Skeletal muscle tissue (tissue), 4 donors: ENCODE data around the gene PCDHB8. TPM values are rescaled to one million over a fixed set of nuclear protein-coding genes. Genes with fewer than 3 reads are reported as not detected.
"Not testable (repeated sequence)": the region's sequence is repeated elsewhere in the genome, so short reads cannot be mapped to it uniquely, and the experiment has no call there.

Experiments
- H3K27ac ChIP-seq: one replicate; pipeline ENCODE4 v1.7.0; 2013; ENCODE audit warnings: mild to moderate bottlenecking, low read depth, low read length, inconsistent platforms
- H3K27me3 ChIP-seq, 3 donors: one replicate each; pipeline ENCODE4 v1.7.0; 2013; ENCODE audit warnings: low read length in 3 of 3; ENCODE audit not compliant: control insufficient read depth in 3 of 3, insufficient read depth in 3 of 3
- H3K36me3 ChIP-seq, 3 donors: one replicate each; pipeline ENCODE4 v1.7.0; 2013; ENCODE audit warnings: low read length in 3 of 3; ENCODE audit not compliant: control insufficient read depth in 3 of 3, insufficient read depth in 3 of 3
- H3K4me1 ChIP-seq, 3 donors: one replicate each; pipeline ENCODE4 v1.7.0; 2013; ENCODE audit warnings: low read length in 3 of 3, mild to moderate bottlenecking in 3 of 3; ENCODE audit not compliant: control insufficient read depth in 3 of 3, insufficient read depth in 3 of 3
- H3K4me3 ChIP-seq, 3 donors: one replicate each; pipeline ENCODE4 v1.7.0; 2013; ENCODE audit warnings: low read length in 3 of 3
- H3K9ac ChIP-seq, 3 donors: one replicate each; pipeline ENCODE4 v1.7.0; 2013; ENCODE audit warnings: low read length in 3 of 3, mild to moderate bottlenecking in 3 of 3, moderate library complexity in 2 of 3, low read depth in 1 of 3
- H3K9me3 ChIP-seq, 3 donors: one replicate each; pipeline ENCODE4 v1.7.0; 2013; ENCODE audit warnings: low read length in 3 of 3; ENCODE audit not compliant: control insufficient read depth in 3 of 3
- total RNA-seq: library from RNA; depleted of rRNA; stranded (reverse); fragments of >200 nt; gene quantifications from one replicate; pipeline ENCODE4 v1.2.3, GENCODE V29; 2014
- donor health status: Osteomylitis.

PCDHB8 gene
- 1.6 TPM for total RNA-seq

- not testable (repeated sequence) for H3K9ac ChIP-seq, H3K27ac ChIP-seq, H3K4me1 ChIP-seq, H3K4me3 ChIP-seq, H3K36me3 ChIP-seq
- Histone ChIP-seq H3K9me3 (peaks cover 6 to 21% (median 8%) of the 10 kb centered on the region in 3 donors), H3K27me3 (peaks cover 5 to 16% (median 10%) of the 10 kb centered on the region in 3 donors)
Observed at GRCh38 chr5:141177577-141178191, at the start of gene PCDHB8. Gene PCDHB8 (plus strand): TSS chr5:141177790. CDS start chr5:141178035, 245 bp downstream.

- peak within 1 kb of the TSS; percentile 61 to 79 (median 69) for H3K4me3 ChIP-seq
- peak within 1 kb of the TSS; percentile 58 to 69 (median 58) for H3K9ac ChIP-seq
- H3K4me1 ChIP-seq: no peaks in the 10 kb centered on the region
- no peak within 1 kb of the TSS for H3K27ac ChIP-seq
- H3K27me3 ChIP-seq: no peaks in the 10 kb centered on the region
- H3K9me3 ChIP-seq: peaks cover 2 to 16% (median 6%) of the 10 kb centered on the region in 3 donors
- no peaks in the 10 kb centered on the region for H3K36me3 ChIP-seq
Observed at GRCh38 chr5:141135030-141135717, 42.4 kb upstream of the PCDHB8 start, which contains the start of gene PCDHB5. Gene PCDHB5 (plus strand): TSS chr5:141135206. CDS start chr5:141135435, 229 bp downstream.

DNA sequence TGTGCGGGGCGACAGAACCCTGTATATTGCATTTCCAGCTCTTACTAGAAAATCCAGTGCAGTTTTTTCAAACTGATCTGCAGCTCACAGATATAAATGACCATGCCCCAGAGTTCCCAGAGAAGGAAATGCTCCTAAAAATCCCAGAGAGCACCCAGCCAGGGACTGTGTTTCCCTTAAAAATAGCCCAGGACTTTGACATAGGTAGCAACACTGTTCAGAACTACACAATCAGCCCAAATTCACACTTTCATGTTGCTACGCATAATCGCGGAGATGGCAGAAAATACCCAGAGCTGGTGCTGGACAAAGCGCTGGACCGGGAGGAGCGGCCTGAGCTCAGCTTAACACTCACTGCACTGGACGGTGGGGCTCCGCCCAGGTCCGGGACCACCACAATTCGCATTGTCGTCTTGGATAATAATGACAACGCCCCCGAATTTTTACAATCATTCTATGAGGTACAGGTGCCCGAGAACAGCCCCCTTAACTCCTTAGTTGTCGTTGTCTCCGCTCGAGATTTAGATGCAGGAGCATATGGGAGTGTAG is 41.8 kb upstream of the PCDHB8 start:
- no peaks in the 10 kb centered on the region for H3K27me3 ChIP-seq
- H3K9ac ChIP-seq: peak overlapping the region in 1 of 3 donors; percentile 58
- H3K27ac ChIP-seq: no peak overlapping the region
- no peaks in the 10 kb centered on the region for H3K4me1 ChIP-seq
- H3K9me3 ChIP-seq: peaks cover 2 to 16% (median 6%) of the 10 kb centered on the region in 3 donors
- peak overlapping the region; percentile 61 to 79 (median 69) for H3K4me3 ChIP-seq
- no peaks in the 10 kb centered on the region for H3K36me3 ChIP-seq

GRCh38 chr5:141137346-141137745 is 40.2 kb upstream of the PCDHB8 start:
- H3K4me3 ChIP-seq, H3K9ac ChIP-seq, H3K4me1 ChIP-seq, H3K27ac ChIP-seq, H3K36me3 ChIP-seq, H3K27me3 ChIP-seq: not testable (repeated sequence)
- peaks cover 2 to 16% (median 6%) of the 10 kb centered on the region in 3 donors for H3K9me3 ChIP-seq

- Histone ChIP-seq H3K4me3 (peak within 1 kb of the TSS in 2 of 3 donors; percentile 11 to 39), H3K9me3 (peaks cover 7 to 17% (median 8%) of the 10 kb centered on the region in 3 donors), H3K27ac (no peak within 1 kb of the TSS), H3K9ac (no peak within 1 kb of the TSS), H3K36me3 (no peaks in the 10 kb centered on the region), H3K4me1 (no peaks in the 10 kb centered on the region), H3K27me3 (peaks cover 0 to 4% (median 3%) of the 10 kb centered on the region in 3 donors)
Observed at GRCh38 chr5:141149812-141150211, 27.8 kb upstream of the PCDHB8 start, which contains the start of gene PCDHB6. Gene PCDHB6 (plus strand): TSS chr5:141150057. CDS start chr5:141150258, 201 bp downstream.

GRCh38 chr5:141150224-141150992 is 27.2 kb upstream of the PCDHB8 start:
- no peak overlapping the region for H3K9ac ChIP-seq
- peaks cover 0 to 4% (median 3%) of the 10 kb centered on the region in 3 donors for H3K27me3 ChIP-seq
- peak overlapping the region in 2 of 3 donors; percentile 11 to 39 for H3K4me3 ChIP-seq
- H3K9me3 ChIP-seq: peaks cover 7 to 17% (median 8%) of the 10 kb centered on the region in 3 donors
- H3K27ac ChIP-seq: no peak overlapping the region
- H3K4me1 ChIP-seq: no peaks in the 10 kb centered on the region
- H3K36me3 ChIP-seq: no peaks in the 10 kb centered on the region

GRCh38 chr5:141150993-141151325 is 26.6 kb upstream of the PCDHB8 start:
- Histone ChIP-seq H3K4me3 (peak overlapping the region in 1 of 3 donors; percentile 11), H3K36me3 (no peaks in the 10 kb centered on the region), H3K27me3 (peaks cover 0 to 4% (median 3%) of the 10 kb centered on the region in 3 donors), H3K4me1 (no peaks in the 10 kb centered on the region), H3K9ac (no peak overlapping the region), H3K9me3 (peaks cover 8 to 17% (median 9%) of the 10 kb centered on the region in 3 donors), H3K27ac (no peak overlapping the region)

DNA sequence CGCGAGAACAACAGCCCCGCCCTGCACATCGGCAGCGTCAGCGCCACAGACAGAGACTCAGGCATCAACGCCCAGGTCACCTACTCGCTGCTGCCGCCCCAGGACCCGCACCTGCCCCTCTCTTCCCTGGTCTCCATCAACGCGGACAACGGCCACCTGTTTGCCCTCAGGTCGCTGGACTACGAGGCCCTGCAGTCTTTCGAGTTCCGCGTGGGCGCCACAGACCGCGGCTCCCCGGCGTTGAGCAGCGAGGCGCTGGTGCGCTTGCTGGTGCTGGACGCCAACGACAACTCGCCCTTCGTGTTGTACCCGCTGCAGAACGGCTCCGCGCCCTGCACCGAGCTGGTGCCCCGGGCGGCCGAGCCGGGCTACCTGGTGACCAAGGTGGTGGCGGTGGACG is 26.0 kb upstream of the PCDHB8 start:
- not testable (repeated sequence) for H3K4me3 ChIP-seq, H3K27me3 ChIP-seq
- H3K9me3 ChIP-seq: peaks cover 12 to 21% (median 13%) of the 10 kb centered on the region in 3 donors

DNA sequence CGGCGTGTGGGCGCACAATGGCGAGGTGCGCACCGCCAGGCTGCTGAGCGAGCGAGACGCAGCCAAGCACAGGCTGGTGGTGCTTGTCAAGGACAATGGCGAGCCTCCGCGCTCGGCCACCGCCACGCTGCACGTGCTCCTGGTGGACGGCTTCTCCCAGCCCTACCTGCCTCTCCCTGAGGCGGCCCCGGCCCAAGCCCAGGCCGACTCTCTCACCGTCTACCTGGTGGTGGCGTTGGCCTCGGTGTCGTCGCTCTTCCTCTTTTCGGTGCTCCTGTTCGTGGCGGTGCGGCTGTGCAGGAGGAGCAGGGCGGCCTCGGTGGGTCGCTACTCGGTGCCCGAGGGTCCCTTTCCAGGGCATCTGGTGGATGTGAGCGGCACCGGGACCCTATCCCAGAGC is 25.5 kb upstream of the PCDHB8 start:
- not testable (repeated sequence) for H3K9ac ChIP-seq, H3K27me3 ChIP-seq, H3K36me3 ChIP-seq, H3K4me1 ChIP-seq, H3K4me3 ChIP-seq, H3K27ac ChIP-seq
- peaks cover 13 to 25% (median 15%) of the 10 kb centered on the region in 3 donors for H3K9me3 ChIP-seq

More for the DNA sequence above, 26.0 kb upstream of the PCDHB8 start:
- H3K27ac ChIP-seq, H3K4me1 ChIP-seq, H3K9ac ChIP-seq, H3K36me3 ChIP-seq: not testable (repeated sequence)
